Hematopoietic multipotent progenitor cell treated with erythropoietin and hydrocortisone succinate and interleukin-3 and kit ligand, for 6 days (in vitro differentiated cells): Measurements from ENCODE around the gene ULBP1.
"Not testable (repeated sequence)": the region's sequence is repeated elsewhere in the genome, so short reads cannot be mapped to it uniquely, and the experiment has no call there.

Experiments
- DNase-seq: peaks from one replicate; pipeline ENCODE4 v3.0.0-alpha.2; 2015

The ULBP1 gene

GRCh38 chr6:149934249-149935156 lies 29.2 kb upstream of the ULBP1 start:
- peak; percentile 85 for DNase-seq

DNA sequence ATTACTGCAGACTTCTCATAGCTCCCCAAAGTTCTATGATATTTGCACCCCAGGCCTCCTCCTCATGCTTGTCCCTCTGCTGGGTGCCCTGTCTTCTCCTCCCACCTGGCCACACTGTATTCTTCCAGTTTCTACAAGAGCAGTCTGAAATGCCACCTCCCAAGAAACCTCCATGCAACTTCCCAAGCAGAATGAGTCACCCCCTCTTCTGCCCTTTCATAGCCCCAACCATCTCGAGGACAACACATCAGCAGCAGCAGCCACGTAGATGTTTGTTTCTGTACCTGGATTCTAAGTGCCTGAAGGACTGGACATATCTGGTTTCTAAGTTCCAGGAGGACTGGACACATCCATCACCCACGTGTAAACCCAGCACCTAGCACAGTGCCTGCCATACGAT lies 28.5 kb upstream of the ULBP1 start:
- no peak for DNase-seq

DNA sequence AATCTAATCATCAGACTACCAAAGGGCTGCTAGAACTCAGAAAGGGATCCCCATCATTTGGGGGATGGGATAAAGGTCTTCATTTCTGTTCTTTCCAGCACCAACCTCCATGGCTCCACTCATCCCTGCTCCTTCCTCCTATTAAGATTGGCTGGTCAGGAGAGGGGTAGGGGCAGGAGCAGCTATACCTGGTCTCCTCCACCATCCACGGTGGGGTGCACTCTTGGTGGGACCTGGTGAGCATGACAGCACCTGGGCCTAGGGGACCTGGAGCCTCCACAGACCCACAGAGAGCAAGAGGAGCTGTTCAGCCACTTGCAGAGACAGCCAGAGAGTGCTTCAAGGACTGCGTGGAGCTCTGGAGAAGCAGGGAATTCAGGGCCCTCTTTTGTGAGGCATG lies 28.1 kb upstream of the ULBP1 start:
- no peak for DNase-seq

GRCh38 chr6:149936743-149937142 lies 27.0 kb upstream of the ULBP1 start:
- no peak for DNase-seq

- not testable (repeated sequence) for DNase-seq
Measured at GRCh38 chr6:149938013-149938570, 25.7 kb upstream of the ULBP1 start.

GRCh38 chr6:149938571-149939355 lies 25.0 kb upstream of the ULBP1 start:
- DNase-seq = no peak

- DNase-seq = no peak
Measured at GRCh38 chr6:149939356-149939648, 24.4 kb upstream of the ULBP1 start.

- no peak for DNase-seq
Measured at GRCh38 chr6:149939909-149940671, 23.7 kb upstream of the ULBP1 start.

GRCh38 chr6:149940672-149940982 lies 23.1 kb upstream of the ULBP1 start:
- no peak for DNase-seq

DNA sequence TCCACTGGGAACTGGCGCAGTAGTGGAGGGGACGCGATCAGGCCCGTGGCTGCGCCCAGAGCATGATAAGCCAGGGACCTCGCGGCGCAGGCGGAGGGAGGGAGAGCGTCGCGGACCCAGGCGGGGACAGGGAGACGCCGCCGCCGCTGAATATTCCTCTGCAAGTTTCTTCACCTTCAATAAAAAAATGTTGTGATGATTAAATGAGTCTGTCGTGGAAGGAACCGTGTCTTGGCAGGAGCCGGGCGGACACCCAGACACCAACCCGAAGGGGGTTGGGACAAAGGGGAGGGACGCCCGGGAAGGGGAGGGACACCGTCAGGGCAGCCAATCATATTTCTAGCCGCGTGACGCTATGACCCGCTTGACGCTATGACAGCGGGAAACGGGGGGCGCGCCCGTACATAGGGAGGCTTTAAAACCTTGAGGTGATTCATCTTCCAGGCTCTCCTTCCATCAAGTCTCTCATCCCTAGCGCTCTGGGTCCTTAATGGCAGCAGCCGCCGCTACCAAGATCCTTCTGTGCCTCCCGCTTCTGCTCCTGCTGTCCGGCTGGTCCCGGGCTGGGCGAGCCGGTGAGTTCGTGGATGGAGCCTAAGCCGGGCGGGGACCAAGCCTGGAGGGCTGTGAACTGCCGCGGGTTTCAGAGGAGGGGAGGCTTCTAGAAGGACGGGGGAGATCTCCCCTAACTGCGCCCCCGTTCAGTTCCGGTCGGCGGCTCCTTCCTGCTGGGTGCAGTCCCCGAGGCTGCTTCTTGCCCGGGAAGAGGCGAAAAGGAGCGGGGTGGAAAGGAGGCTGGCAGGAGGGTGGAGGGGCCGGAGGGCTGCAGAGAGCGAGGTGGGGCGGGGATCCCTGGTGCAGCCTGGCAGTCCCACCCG lies 21.9 kb upstream of the ULBP1 start, which contains the start of gene ULBP2:
Gene ULBP2 (plus strand): TSS at position 432 of the 878 bp plus-strand sequence. CDS start 59 bp downstream, at position 491.
- peak; percentile 89 for DNase-seq

DNA sequence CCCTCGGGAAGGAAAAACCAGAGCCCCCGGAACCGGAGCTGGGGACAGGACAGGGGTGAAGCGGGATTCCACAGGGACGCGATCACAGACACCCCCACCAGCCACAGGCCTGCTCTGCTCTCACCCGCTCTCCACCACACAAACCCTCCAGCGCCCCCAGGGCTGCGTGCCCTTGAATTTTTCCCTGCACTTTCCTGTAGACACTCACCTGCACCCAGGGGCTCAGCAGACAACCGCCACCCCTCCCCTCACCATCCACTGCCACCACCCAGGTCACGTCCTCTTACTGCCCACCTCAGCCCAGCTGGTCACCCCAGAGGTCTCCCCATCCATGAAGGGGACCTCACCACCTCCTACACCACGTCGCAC lies 21.3 kb upstream of the ULBP1 start:
- no peak for DNase-seq

DNA sequence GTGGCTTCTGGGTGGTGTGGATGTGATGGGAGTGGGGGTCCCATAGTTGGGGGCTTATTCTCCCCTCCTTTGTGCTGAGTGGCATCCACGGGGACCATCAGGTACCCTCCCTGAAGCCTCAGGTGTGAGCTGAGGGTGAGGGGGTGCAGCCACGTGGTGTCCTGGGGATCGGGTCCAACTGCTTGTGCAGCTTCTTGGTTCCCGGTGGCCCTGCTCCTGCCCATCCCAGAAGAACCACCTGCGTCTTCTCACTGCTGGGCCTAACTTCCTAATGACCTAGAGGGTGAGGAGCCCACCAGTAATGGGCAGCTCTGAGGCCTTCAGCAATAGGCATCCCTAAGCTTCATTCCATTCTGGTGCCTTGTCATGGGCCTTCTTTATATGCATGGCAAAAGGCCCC lies 20.4 kb upstream of the ULBP1 start:
- not testable (repeated sequence) for DNase-seq

DNA sequence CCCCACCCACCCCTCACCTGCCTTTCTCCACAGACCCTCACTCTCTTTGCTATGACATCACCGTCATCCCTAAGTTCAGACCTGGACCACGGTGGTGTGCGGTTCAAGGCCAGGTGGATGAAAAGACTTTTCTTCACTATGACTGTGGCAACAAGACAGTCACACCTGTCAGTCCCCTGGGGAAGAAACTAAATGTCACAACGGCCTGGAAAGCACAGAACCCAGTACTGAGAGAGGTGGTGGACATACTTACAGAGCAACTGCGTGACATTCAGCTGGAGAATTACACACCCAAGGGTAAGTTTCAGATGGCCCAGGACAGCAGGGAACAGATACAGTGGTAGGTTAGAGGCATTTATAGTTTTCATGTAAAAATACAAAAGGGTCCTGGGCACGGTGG lies 18.5 kb upstream of the ULBP1 start:
- DNase-seq = not testable (repeated sequence)

GRCh38 chr6:149946631-149947030 lies 17.1 kb upstream of the ULBP1 start:
- DNase-seq = not testable (repeated sequence)

GRCh38 chr6:149947533-149947932 lies 16.2 kb upstream of the ULBP1 start:
- DNase-seq = not testable (repeated sequence)

GRCh38 chr6:149948011-149948410 lies 15.7 kb upstream of the ULBP1 start:
- no peak for DNase-seq

- DNase-seq = no peak
Measured at GRCh38 chr6:149948616-149949015, 15.1 kb upstream of the ULBP1 start.

DNA sequence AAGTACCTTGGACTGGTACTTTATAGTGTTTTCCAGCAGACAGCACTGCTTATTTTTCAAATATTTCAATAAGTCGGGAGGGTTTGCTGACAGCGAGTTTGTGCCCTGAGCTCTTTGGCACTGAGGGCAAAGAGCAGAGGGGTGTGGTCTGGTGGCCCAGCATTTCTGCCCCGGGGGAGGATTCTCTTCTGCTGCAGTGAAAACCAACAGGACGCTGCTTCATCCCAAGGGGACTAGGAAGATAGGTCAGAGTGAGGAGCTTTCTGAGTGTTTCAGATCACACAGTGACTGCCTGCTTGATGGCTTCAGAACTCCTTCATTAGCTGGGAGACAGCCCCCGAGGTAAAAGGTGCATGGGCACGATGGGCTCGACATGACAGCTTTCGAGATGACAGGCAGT lies 13.3 kb upstream of the ULBP1 start:
- no peak for DNase-seq

GRCh38 chr6:149951096-149951495 lies 12.6 kb upstream of the ULBP1 start:
- no peak for DNase-seq

GRCh38 chr6:149951626-149952025 lies 12.1 kb upstream of the ULBP1 start:
- no peak for DNase-seq

DNA sequence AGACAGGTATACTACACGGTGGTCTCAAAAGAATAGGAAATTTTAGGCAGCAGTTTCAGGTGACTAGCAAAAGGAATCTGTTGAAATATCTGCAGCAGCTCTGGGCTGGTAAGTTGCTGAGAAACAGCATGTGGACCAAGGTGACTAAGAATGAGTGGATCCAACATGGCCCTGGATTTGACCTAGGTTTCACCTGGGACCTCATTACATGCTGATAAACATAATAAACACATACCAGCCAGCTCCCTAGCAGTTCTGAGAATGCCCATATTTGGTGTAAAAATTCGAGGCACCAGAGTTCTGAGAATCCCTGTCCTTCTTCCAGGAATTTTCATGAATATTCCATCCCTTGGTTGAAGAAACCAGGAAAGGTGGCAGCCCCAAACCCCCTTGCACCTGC lies 10.4 kb upstream of the ULBP1 start:
- DNase-seq = not testable (repeated sequence)

- DNase-seq = not testable (repeated sequence)
Measured at GRCh38 chr6:149953934-149954327, 9.8 kb upstream of the ULBP1 start.
